OCI-LY7 (cell line): ENCODE results near the gene TAF9B.

ENCODE experiments used
- EZH2phosphoT487 ChIP-seq: fragments of 200-600 bp; sonication (generic); IDR thresholded peaks from 2 replicates; pipeline ENCODE4 v1.6.1; 2018; ENCODE audit warnings: low read depth, borderline replicate concordance, mild to moderate bottlenecking, mixed run types, antibody characterized with exemption, low read length, moderate library complexity, mixed read lengths
- TF ChIP-seq, protein P1 (sequence below): fragments of 200-600 bp; sonication (generic); conservative IDR thresholded peaks from 2 replicates; pipeline ENCODE4 v1.5.1; 2014; ENCODE audit warnings: mild to moderate bottlenecking, antibody characterized with exemption, low read length, moderate library complexity, mixed read lengths

- TF ChIP-seq, protein P1, sequence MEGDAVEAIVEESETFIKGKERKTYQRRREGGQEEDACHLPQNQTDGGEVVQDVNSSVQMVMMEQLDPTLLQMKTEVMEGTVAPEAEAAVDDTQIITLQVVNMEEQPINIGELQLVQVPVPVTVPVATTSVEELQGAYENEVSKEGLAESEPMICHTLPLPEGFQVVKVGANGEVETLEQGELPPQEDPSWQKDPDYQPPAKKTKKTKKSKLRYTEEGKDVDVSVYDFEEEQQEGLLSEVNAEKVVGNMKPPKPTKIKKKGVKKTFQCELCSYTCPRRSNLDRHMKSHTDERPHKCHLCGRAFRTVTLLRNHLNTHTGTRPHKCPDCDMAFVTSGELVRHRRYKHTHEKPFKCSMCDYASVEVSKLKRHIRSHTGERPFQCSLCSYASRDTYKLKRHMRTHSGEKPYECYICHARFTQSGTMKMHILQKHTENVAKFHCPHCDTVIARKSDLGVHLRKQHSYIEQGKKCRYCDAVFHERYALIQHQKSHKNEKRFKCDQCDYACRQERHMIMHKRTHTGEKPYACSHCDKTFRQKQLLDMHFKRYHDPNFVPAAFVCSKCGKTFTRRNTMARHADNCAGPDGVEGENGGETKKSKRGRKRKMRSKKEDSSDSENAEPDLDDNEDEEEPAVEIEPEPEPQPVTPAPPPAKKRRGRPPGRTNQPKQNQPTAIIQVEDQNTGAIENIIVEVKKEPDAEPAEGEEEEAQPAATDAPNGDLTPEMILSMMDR, result no peak
- no peak for TF ChIP-seq EZH2phosphoT487
Observed at GRCh38 chrX:78103623-78104446, 35.6 kb downstream of the TAF9B start, which contains the start of gene PGK1.
